ENCODE measurements around the gene ULK4. TPM values are rescaled to one million over a fixed set of nuclear protein-coding genes. Genes with fewer than 3 reads are reported as not detected.

Gene ULK4
- total RNA-seq, 4 donors from 2014 or later: 15.8 to 20.6 (median 16.3) TPM

GRCh38 chr3:41488501-41488900 lies 473.4 kb downstream of the ULK4 start:
- ATAC-seq (ENCODE audit: low FRiP score): no peak
- no peak for DNase-seq (ENCODE audit: low spot score)
- TF ChIP-seq, protein P1, sequence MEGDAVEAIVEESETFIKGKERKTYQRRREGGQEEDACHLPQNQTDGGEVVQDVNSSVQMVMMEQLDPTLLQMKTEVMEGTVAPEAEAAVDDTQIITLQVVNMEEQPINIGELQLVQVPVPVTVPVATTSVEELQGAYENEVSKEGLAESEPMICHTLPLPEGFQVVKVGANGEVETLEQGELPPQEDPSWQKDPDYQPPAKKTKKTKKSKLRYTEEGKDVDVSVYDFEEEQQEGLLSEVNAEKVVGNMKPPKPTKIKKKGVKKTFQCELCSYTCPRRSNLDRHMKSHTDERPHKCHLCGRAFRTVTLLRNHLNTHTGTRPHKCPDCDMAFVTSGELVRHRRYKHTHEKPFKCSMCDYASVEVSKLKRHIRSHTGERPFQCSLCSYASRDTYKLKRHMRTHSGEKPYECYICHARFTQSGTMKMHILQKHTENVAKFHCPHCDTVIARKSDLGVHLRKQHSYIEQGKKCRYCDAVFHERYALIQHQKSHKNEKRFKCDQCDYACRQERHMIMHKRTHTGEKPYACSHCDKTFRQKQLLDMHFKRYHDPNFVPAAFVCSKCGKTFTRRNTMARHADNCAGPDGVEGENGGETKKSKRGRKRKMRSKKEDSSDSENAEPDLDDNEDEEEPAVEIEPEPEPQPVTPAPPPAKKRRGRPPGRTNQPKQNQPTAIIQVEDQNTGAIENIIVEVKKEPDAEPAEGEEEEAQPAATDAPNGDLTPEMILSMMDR (IDR thresholded peaks at IDR 0.05): no peak

DNA sequence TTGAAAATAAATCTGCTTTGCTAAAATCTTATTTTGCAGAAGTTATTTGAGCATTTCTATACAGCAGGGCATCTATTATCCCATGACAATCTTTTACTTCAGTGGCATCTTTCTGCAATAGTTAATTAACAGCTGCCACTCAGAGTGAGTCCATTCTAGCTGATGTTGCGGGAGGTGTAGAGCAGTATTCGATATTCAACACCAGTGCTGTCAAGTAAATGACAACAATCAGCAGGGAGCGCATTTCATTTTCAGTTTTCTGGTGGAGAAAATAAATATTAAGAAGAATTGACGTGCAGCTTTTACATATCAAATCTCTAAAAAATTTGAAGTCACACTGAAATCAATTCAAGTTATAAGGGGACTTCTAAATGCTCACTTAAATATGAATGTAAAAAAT lies 476.4 kb downstream of the ULK4 start:
- TF ChIP-seq, protein P1 (IDR thresholded peaks at IDR 0.05): no peak
- no peak for DNase-seq (ENCODE audit: low spot score)
- no peak for ATAC-seq (ENCODE audit: low FRiP score)

- TF ChIP-seq, protein P1 (IDR thresholded peaks at IDR 0.05): no peak
- DNase-seq (ENCODE audit: low spot score) (no peak), ATAC-seq (ENCODE audit: low FRiP score) (no peak)
Observed at GRCh38 chr3:41482134-41482533, 479.8 kb downstream of the ULK4 start.

- ATAC-seq (ENCODE audit: low FRiP score): no peak
- no peak for DNase-seq (ENCODE audit: low spot score)
- TF ChIP-seq, protein P1 (IDR thresholded peaks at IDR 0.05): no peak
Observed at GRCh38 chr3:41478278-41478677, 483.6 kb downstream of the ULK4 start.

GRCh38 chr3:41477399-41478014 lies 484.4 kb downstream of the ULK4 start:
- TF ChIP-seq, protein P1 (IDR thresholded peaks at IDR 0.05): no peak

GRCh38 chr3:41469083-41469482 lies 492.8 kb downstream of the ULK4 start:
- TF ChIP-seq, protein P1 (IDR thresholded peaks at IDR 0.05): no peak
- ATAC-seq (ENCODE audit: low FRiP score): no peak
- no peak for DNase-seq (ENCODE audit: low spot score)

More at GRCh38 chr3:41477399-41478014, 484.4 kb downstream of the ULK4 start:
- no peak for ATAC-seq (ENCODE audit: low FRiP score)
- DNase-seq (ENCODE audit: low spot score): no peak

DNA sequence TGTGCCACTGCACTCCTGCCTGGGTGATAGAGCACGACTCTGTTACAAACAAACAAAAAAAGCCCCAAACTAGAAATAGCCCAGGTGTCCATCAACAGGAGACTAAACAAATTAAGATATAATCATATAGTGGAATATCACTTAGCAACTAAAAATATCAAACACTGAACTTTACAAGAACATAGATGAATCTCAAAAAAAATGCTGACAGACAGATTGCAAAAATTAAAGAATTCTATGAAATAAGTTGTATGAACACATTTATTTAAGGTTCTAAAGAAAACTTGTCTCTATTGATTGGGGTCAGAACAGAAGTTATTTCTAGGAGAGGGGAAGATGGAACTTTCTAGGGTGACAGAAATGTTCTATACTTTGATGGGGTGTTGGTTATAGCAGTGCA lies 494.4 kb downstream of the ULK4 start:
- DNase-seq (ENCODE audit: low spot score) (no peak), ATAC-seq (ENCODE audit: low FRiP score) (no peak)
- TF ChIP-seq, protein P1 (IDR thresholded peaks at IDR 0.05): no peak

Data from omental fat pad (tissue), 4 donors.